Measurements from ENCODE around the gene VEGFA. TPM values are rescaled to one million over a fixed set of nuclear protein-coding genes. Genes with fewer than 3 reads are reported as not detected.
A peak's percentile ranks its signal among the peaks of the same experiment; 100 is the strongest.

VEGFA gene
- total RNA-seq, 6 donors from 2014 or later = 129 to 564 (median 261) TPM

DNA sequence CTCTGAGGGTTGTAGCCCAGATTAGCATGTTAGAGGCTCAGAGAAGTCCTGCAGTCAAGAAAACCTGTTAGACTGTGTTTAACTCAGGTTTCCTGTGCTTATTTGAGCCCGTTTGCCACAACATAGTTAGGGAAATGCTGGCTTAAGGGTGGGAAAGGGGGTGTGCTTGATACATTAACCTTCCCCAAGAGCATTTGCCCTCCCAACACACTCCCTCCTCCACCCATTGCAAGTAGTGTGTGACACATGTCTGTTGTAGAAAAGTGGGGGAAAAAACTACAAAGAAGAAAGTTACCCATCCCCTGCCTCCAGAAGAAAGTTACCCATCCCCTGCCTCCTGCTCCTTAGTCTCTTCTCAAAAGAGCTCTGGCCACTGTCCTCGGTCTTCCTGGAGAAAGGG lies 45.7 kb upstream of the VEGFA start:
- H3K9me3 ChIP-seq = no peaks in the 10 kb centered on the region
- H3K4me1 ChIP-seq = peaks cover 22 to 28% (median 25%) of the 10 kb centered on the region in 4 donors
- no peak for DNase-seq
- no peaks in the 10 kb centered on the region for H3K36me3 ChIP-seq
- H3K4me3 ChIP-seq = no peak overlapping the region
- ATAC-seq (ENCODE audit: low FRiP score in 2 of 2) = no peak
- H3K27ac ChIP-seq = peak overlapping the region in 3 of 4 donors; percentile 38 to 76 (median 75)
- no peaks in the 10 kb centered on the region for H3K27me3 ChIP-seq
- TF ChIP-seq POLR2A (IDR thresholded peaks at IDR 0.05) = no peak
- TF ChIP-seq, protein P1, sequence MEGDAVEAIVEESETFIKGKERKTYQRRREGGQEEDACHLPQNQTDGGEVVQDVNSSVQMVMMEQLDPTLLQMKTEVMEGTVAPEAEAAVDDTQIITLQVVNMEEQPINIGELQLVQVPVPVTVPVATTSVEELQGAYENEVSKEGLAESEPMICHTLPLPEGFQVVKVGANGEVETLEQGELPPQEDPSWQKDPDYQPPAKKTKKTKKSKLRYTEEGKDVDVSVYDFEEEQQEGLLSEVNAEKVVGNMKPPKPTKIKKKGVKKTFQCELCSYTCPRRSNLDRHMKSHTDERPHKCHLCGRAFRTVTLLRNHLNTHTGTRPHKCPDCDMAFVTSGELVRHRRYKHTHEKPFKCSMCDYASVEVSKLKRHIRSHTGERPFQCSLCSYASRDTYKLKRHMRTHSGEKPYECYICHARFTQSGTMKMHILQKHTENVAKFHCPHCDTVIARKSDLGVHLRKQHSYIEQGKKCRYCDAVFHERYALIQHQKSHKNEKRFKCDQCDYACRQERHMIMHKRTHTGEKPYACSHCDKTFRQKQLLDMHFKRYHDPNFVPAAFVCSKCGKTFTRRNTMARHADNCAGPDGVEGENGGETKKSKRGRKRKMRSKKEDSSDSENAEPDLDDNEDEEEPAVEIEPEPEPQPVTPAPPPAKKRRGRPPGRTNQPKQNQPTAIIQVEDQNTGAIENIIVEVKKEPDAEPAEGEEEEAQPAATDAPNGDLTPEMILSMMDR (IDR thresholded peaks at IDR 0.05) = no peak
- TF ChIP-seq EP300 (IDR thresholded peaks at IDR 0.05) = no peak
- TF ChIP-seq POLR2AphosphoS5 (IDR thresholded peaks at IDR 0.05) = no peak
- WGBS, 2 donors = 42 to 69% methylated on average over 2 of the region's 2 CpGs

DNA sequence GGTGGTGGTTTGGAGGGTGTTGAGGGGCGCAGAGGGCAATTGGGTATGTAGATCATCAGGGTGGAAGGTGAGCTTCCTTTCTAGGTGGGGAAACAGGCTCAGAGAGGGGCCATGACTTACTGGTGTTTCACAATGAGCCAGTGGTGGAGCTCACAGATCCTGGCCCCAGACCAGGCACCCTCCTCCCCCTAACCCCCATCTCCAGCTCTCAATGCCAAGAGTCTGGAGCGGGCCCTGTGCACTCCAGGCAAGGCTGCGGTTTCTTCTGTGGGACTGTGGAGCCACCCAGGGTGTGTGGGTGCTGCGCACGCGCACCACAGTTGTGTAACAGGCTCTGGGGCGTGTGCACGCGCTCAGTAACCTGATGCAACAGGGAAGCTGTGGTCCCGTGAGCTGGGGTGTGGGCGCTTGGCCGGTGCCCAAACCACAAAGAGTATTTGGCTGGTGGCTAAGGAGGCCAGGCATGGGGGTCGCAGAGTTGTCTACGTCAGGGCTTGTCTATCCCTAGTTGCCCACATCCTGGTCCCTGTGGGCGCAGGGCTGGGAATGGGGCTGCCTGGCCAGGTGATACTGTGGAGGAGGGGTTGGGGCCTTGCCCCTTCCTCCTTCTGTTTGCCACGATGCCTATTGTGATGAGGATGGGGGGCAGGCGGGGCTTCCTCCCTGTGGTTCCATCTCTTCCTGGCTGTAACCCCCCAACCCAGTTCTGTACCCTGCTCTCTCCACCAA lies 44.9 kb upstream of the VEGFA start:
- 22 to 41% methylated on average over 13 to 17 of the region's 17 CpGs for WGBS, 2 donors
- no peaks in the 10 kb centered on the region for H3K27me3 ChIP-seq
- no peaks in the 10 kb centered on the region for H3K36me3 ChIP-seq
- no peak overlapping the region for H3K4me3 ChIP-seq
- peak; percentile 84 to 91 for TF ChIP-seq POLR2AphosphoS5 (IDR thresholded peaks at IDR 0.05)
- TF ChIP-seq EP300 (IDR thresholded peaks at IDR 0.05) = peak in 2 of 4 donors; percentile 68 to 97
- TF ChIP-seq POLR2A (IDR thresholded peaks at IDR 0.05) = peak in 1 of 4 donors; percentile 68
- TF ChIP-seq, protein P1 (IDR thresholded peaks at IDR 0.05) = peak in 2 of 6 experiments; percentile 2 to 8
- peaks cover 22 to 28% (median 25%) of the 10 kb centered on the region in 4 donors for H3K4me1 ChIP-seq
- DNase-seq = peak; percentile 94 to 95
- peak; percentile 95 to 96 for ATAC-seq (ENCODE audit: low FRiP score in 2 of 2)
- H3K9me3 ChIP-seq = peaks cover 0 to under 1% (median 0%) of the 10 kb centered on the region in 4 donors
- peak overlapping the region; percentile 31 to 76 (median 56) for H3K27ac ChIP-seq

DNA sequence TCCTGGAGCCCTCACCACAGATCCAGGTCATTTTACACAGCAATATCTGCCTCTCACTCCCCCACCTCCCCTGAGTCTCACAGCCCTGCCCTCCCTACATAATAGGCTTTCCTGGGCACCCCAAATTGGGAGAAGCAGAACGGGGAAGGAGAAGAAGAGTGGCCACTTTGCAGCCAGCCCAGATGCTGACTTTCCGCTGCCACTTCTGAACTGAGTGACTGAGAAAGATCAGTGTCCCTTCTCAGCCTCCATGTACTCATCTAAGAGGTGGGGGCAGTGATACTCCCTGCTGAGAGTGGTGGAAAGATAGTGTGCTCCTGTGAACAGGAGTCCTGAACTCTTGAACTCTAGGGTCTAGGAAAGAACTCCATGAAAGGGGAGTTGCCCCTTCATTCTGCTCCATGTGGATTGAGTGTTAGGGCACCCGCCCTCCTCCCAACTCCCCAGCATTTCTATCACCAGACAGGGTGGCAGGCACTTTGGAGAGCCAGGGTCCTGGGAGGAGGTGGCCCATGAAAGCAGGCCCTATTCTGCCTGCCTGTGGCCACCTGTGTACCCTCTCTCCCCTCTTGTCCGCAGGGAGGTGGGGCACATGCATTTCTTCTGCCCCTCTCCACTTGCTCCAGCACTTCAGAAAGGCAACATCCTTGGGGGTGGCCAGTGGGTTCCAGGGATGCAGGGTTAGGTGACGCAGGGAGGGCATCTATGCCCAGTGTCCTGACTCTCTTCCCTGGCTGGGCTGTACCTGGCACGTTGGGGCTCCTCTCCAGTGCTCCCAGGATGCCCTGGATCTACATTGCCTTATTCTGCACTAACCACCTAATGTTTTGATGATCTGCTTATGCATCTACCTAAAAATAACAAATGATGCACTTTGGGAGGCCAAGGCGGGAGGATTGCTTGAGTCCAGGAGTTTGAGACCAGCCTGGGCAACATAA lies 44.1 kb upstream of the VEGFA start:
- Histone ChIP-seq H3K36me3 (no peaks in the 10 kb centered on the region), H3K27me3 (no peaks in the 10 kb centered on the region), H3K9me3 (peaks cover 2 to 9% (median 7%) of the 10 kb centered on the region in 4 donors), H3K27ac (peak overlapping the region; percentile 31 to 76 (median 56)), H3K4me1 (peaks cover 22 to 28% (median 25%) of the 10 kb centered on the region in 4 donors), H3K4me3 (no peak overlapping the region)
- DNase-seq (no peak), ATAC-seq (ENCODE audit: low FRiP score in 2 of 2) (no peak)
- 85 to 89% methylated on average over 5 to 7 of the region's 7 CpGs for WGBS, 2 donors
- TF ChIP-seq POLR2AphosphoS5 (IDR thresholded peaks at IDR 0.05) (no peak), POLR2A (IDR thresholded peaks at IDR 0.05) (no peak), EP300 (IDR thresholded peaks at IDR 0.05) (no peak)
- TF ChIP-seq, protein P1 (IDR thresholded peaks at IDR 0.05) = no peak

DNA sequence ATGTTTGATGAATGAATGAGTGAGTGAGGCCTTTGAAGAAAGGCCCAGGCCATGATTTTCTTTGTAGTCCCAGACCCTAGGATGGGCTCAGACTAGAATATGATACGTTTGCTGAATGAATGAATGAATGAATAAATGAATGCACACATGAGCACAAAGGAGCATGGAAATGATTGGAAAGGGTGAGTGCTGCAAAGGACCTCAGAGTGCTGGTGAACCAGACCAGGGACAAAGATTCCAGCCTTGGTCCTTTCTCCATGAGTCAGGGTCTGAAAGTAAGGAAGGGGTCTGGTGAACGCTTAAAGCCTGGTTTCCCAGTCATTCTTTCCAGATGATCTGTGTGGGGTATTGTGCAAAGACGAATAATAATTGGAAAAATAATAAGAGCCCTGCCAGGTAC lies 42.4 kb upstream of the VEGFA start:
- no peaks in the 10 kb centered on the region for H3K27me3 ChIP-seq
- H3K4me3 ChIP-seq = no peak overlapping the region
- no peak overlapping the region for H3K27ac ChIP-seq
- no peaks in the 10 kb centered on the region for H3K36me3 ChIP-seq
- no peak for ATAC-seq (ENCODE audit: low FRiP score in 2 of 2)
- peaks cover 22 to 28% (median 25%) of the 10 kb centered on the region in 4 donors for H3K4me1 ChIP-seq
- no peak for DNase-seq
- no peak for TF ChIP-seq POLR2AphosphoS5 (IDR thresholded peaks at IDR 0.05)
- TF ChIP-seq, protein P1 (IDR thresholded peaks at IDR 0.05) = no peak
- no peak for TF ChIP-seq POLR2A (IDR thresholded peaks at IDR 0.05)
- TF ChIP-seq EP300 (IDR thresholded peaks at IDR 0.05) = no peak
- H3K9me3 ChIP-seq = peaks cover 5 to 16% (median 9%) of the 10 kb centered on the region in 4 donors
- WGBS, 2 donors = 66 to 93% methylated on average over 3 of the region's 3 CpGs
